Measurements from ENCODE around the gene PPM1B.
"Not testable (repeated sequence)": the region's sequence is repeated elsewhere in the genome, so short reads cannot be mapped to it uniquely, and the experiment has no call there.

The PPM1B gene

DNA sequence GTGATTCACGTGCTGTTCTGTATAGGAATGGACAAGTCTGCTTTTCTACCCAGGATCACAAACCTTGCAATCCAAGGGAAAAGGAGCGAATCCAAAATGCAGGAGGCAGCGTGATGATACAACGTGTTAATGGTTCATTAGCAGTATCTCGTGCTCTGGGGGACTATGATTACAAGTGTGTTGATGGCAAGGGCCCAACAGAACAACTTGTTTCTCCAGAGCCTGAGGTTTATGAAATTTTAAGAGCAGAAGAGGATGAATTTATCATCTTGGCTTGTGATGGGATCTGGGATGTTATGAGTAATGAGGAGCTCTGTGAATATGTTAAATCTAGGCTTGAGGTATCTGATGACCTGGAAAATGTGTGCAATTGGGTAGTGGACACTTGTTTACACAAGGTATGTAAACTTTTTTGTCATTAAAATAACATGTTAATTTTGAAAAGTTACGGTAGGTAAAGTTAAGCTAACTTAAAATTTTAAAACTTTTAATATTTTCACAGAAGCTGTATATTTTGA is 33.0 kb downstream of the PPM1B start:
- DNase-seq (ENCODE audit: low spot score), result no peak

DNA sequence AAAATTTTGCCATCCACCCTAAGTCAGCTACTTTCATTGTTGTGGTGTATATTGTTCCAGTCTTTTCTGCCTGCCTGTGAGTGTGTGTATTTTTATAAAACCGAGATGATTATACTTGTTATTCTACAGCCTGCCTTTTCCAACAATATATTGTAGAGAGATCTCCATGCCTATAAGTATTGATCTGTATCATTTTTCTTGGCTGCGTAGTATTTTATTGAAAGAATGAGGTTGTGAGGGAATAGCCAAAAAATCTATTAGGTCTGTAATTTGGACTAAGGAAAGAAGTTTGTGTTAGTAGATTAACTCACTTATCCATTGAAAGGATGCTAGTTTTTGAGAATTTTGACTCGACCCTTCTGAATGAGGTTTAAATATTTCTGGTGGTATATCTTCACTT is 34.9 kb downstream of the PPM1B start:
- no peak for DNase-seq (ENCODE audit: low spot score)

DNA sequence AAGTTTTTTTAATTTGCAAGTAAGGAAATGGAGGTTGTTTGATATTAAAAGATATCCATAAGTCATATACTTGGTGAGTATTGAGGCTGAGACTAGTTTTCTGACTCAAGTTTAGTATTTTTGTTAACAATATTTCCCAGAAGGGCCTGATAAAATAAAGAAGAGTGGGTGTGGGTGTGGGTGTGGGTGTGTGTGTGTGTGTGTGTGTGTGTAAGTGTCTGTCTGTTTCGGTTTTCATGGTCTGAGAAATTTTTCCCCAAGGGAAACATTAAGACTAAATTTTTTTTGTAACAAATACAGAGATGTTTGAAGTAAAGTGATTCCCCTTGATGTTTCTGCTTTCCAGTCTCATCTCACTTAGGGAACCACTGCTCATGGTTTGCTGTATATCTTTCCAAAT is 36.5 kb downstream of the PPM1B start:
- DNase-seq (ENCODE audit: low spot score), result no peak

DNA sequence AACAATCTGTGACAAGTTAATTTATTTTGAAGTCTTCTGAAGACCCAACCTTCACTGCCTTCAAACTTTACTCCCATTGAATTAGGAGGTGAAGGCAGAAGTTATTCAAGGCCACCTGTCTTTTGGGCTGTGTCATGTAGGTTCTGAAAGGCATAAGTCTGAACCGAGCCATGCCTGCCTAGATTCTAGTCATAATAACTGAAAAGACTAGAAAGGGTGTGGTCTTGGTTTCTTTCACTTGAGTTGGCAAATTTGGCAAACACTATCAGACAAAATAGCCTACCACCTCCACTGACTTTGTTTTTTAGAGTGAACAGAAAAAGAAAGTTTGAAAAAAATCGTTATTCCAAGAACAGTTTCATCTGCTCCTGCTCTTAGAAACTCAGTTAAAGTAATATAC is 38.4 kb downstream of the PPM1B start:
- no peak for DNase-seq (ENCODE audit: low spot score)

DNA sequence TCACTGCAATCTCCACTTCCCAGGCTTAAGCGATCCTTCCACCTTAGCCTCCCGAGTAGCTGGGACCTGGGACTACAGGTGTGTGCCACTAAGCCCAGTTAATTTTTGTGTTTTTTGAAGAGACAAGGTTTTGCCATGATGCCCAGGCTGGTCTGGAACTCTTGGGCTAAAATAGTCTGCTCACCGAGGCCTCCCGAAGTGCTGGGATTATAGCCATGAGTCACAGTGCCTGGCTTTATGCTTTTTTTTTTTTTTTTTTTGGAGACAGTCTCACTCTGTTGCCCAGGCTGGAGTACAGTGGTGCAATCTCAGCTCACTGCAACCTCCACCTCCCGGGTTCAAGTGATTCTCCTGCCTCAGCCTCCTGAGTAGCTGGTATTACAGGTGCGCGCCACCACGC is 39.0 kb downstream of the PPM1B start:
- not testable (repeated sequence) for DNase-seq (ENCODE audit: low spot score)

DNA sequence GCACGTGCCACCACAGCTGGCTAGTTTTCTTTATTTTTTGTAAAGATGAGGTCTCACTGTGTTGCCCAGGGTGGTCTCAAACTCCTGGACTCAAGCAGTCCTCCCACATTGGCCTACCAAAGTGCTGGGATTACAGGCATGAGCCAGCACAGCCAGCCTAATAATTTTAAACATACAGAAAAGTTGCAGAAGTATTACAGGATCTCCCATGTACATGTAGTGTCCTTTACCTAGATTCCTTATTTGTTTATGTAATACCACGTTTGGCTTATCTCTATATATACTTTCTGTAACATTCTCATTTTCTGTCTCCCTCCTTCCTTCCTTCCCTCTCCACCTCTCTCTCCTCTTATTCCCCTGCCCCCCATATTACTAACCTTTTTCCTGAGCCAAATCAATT is 41.7 kb downstream of the PPM1B start:
- DNase-seq (ENCODE audit: low spot score), result no peak

DNA sequence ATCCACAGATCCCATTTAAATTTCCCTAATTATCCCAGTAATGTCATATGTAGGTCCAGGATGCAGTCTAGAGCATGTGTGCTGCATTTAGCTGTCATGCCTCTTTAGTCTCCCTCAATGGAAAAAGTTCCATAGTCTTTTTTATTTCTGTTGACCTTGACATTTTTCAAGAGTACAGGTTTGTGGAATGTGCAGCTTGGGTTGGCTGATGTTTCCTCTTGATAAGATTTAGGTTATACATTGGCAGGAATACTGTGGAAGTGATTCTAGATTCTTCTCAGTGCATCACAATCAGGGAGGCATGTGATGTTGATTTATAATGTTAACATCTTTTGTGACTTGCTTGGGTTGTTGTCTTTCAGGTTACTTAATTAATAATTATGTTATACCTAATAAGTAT is 42.5 kb downstream of the PPM1B start:
- DNase-seq (ENCODE audit: low spot score), result no peak

DNA sequence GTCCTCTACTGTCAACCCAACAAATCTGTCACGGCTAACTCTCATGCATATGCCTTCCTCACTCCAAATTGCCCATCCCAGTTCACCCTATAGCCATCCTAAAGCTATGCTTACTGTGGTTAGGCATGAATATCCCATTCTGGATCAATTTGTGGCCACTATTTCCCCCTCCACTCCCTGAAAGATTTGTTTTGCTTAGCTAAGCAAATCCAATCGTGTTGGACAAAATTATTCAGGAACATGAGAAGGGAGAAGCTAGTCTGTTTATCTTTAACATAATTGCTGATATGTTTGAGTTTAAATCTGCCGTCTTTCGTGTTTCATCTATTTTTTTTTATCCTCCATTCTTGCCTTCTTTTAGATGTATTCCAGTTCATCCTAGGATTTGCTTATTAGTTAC is 43.6 kb downstream of the PPM1B start:
- DNase-seq (ENCODE audit: low spot score), result no peak

DNA sequence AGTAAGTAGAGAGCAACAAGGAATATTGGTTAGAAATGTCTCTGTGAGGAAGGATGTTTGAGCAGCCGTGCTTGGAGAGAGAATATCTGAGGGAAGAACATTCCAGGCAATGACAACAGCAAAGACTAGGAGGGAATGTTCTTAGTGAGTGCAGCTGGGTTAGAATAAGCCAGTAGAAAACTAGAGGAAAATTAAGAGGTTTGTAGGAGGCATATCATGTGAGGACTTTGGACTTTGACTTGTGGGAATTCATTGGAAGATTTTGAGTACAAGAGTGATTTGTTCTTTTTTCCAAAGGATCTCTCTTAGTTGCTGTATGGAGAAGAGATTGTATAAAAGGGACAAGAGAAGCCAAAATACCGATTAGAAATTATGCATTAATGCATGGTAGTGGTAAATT is 47.2 kb downstream of the PPM1B start:
- no peak for DNase-seq (ENCODE audit: low spot score)

DNA sequence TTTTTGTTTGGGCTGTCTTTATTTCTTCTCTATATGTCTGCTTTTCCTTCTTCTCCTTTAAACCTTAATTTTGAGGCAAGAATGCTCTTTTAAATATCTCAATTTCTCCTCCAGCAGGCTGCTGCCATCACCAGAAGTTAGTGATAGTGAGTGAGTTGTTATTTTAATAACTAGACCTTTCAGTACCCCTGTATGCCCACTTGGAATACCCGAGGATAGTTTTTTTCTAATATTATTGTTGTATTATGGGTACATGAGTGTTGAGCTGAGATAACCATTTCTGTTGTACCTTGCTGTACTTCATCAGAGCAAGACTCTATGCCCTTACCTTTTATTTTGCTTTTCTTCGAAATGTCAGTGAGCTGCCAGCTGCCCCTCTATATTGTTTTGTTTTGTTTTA is 50.1 kb downstream of the PPM1B start:
- DNase-seq (ENCODE audit: low spot score), result no peak

DNA sequence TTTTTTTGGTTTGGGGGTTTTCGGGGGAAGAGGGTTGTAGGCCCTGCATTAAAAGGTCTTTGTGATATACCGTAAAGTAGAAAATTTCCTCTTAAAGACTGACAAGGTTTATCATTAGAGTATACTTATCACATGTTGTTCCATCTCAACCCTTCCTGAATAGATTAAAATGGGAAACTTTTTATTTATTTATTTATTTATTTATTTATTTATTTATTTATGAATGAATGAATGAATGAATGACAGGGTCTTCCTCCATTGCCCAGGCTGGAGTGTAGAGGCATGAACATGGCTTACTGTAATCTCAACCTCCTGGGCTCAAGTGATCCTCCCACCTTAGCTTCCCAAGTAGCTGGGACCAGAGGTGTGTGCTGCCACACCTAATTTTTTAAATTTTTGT is 58.1 kb downstream of the PPM1B start:
- DNase-seq (ENCODE audit: low spot score), result no peak

DNA sequence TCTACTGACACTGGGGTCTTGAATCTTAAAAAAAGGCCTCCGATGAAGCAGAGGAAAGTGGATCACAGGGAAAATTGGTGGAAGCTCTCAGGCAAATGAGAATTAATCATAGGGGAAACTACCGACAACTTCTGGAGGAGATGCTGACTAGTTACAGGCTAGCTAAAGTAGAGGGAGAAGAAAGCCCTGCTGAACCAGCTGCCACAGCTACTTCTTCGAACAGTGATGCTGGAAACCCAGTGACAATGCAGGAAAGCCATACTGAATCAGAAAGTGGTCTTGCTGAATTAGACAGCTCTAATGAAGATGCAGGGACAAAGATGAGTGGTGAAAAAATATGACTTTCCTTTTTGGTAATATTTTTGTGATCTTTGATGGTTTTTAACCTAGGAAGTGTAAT is 61.7 kb downstream of the PPM1B start:
- no peak for DNase-seq (ENCODE audit: low spot score)

DNA sequence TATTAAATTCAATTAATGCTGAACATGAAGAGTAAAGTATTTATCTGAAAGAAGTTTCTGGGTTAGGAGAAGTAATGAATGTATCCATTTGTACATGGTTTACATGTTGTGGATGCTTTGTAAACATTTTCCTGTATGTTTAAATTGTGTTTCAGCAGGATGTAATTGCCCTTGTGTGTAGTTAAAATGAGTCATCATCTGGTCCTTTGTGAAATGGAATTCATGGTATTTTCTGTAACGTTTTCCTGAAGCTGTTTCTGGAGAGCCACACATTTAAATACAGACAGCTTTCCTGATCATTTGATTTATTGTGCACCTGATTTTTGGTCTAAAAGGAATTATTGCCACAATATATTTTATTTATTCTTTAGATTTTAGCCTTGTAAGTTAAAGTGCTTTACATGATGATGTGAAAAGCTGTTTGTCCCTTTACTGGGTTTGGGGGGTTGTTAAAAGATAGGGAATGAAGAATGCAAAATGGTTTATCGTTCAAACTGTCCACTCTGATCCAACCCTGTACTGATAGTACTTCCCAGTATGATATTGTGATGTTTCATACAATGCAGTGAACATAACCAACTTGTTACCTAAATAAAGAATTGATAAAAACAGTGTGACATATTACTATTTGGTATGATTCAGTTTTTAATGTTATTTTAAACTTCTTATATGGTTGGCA is 64.9 kb downstream of the PPM1B start:
- peak; percentile 71 for DNase-seq (ENCODE audit: low spot score)

DNA sequence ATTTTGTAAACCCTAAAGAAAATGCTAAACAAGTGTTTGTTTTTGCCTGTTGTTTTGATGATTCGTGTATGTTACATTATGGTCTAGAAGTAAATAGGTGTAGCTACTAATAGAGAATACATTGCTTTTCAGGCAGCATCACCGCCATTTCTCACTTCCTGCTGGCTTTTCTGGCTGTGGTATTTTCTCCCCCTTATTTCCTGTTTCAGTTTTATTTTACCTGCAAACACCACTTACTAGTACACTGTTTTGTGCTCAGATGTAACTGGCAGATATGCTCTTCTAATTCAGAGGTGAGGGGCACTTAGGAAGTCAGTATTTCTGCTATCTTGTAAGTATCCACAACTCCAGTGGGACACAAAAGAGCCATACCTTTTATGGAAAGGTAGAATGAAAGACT is 68.5 kb downstream of the PPM1B start:
- DNase-seq (ENCODE audit: low spot score), result no peak

DNA sequence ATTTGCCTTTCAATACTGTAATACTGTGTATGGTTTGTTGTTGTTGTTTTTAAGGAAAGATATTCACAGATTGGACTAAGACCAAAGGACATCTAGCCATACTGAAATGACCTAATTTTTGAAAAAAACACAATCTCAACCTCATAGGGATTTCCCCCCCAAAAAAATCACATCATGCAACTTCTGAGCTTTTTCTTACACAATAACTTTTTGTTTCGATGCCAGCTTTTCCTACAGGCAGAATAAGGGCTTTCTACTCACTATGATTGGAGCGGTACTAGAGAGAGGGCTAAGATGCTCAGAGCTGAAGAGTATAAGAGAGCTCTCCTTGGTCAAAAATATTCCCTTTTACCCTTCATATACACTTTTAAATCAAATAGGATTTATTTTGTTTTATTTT is 74.2 kb downstream of the PPM1B start:
- DNase-seq (ENCODE audit: low spot score), result no peak

DNA sequence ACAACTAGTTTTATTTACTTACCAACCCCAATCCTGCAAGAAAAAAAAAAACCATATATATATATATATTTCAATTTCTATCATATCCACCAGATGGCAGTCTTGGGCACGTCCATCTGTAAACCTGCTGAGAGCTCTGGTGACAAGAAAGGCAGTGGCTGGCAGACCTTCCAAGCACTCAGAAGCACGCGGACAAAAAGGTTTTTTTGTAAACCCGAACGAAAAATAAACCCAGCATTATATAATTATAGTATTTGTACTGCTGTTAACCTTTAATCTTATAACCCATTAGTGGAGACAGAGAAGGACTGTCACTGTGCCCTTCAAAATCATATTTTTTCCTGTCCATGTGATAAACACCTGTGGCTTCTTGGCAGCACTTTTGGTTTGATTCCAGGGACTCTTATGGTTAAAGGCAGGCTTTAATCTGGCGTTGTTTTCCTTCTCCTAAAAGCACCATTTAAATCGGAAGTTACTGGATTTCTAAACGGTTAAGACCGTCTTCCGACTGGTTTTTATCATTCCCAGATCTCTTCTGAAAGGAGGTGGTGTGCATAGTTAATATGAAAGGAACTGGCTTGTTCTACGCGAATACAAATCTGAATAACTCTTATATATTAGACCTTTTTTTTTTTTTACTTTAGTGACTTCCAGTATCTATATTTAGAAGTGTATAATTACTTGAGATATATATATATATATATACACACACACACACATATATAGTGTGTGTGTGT is 75.6 kb downstream of the PPM1B start:
- DNase-seq (ENCODE audit: low spot score), result peak; percentile 65

DNA sequence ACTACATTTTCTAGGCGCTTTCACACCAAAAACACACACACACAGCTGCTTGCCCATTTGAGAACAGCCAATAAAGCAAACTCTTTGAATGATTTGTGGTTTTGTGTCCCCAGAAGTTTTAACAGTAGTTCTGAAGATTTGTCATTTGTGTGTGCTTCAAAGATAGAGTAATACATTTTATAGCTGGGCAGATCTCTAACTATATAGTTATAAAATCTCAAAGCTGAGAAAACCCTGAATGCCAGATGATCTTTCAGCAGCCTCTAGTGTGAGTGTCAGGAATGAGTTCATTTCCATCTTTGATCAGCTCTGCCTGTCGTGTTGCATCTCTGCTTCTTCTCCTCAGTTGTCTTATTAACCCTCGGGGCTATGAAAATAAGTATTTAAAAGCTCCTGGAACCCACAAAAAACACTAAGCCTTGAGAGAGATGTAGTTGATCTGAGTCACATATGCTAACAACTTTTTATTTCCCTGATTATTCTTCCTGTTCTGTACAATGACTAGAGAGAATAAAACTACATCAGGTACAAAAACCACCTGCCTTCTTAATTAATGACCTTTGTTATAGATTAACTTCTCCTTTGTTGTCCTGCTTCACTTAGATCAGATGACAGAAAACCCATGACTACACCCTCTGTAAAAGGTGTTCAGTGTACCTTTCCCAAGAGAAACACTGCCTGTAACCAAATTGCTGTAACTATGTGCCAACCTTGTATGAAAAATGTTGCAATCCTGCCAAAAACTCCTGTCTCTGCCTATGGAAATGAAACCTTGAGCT is 76.6 kb downstream of the PPM1B start:
- no peak for DNase-seq (ENCODE audit: low spot score)

DNA sequence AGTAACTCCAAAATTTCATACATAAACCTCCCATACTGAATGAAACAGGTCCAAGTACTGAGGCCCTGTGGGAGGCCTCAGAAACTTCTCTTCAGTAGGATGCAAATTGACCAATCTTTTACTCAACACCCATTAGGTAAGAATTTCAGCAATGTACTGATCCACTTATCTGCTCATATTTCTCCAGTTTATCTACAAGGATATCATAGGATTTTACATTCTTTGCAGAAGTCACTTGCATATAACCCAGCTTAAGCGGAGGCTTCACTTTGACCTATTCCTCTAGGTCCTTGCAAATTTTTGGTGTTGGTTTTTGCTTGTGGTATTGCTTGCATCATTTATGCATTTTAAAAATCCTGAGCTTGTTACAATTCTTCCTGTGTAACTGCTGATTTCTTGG is 77.8 kb downstream of the PPM1B start:
- no peak for DNase-seq (ENCODE audit: low spot score)

DNA sequence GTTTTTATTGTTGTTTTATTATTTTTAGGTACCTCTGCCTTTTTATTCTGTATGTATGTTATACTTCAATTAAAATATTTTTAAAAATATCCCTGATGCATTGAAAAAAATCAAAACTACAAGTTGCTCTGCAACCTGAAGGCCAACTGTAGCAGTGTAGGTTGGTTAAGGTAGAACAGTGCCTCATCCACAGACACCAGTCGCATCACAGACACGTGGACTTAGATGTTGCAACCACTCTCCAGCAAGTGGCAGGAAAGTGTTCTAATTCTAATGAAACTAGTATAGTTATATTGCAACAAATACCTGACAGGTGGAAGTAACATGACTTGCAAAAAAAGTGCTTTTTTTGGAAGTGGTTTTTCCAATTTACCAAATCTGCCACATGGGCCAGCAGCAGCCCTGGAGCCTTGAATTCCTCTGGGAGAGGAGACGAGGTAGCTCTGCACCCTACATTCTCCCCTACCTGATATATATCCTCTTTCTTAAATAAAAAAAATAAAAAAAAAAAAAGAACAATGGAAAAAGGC is 78.2 kb downstream of the PPM1B start:
- no peak for DNase-seq (ENCODE audit: low spot score)

DNA sequence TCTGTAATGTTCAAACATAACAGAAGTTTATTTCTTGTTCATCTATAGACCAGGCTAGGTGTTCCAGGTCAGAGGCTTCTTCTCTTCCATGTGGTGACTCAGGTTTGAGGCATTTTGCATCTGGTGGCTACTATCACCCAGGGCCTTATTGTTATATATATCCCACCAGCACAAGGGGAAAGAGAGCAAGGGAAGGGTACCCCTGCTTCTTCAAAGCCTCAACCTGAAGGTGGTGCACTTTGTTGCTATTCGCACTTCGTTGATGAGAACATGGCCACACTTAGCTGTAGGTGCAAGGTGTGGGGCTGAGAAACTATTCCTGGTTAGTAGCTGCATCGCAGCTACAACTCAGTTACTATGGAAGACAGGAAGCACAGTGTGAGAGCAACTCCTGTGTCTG is 79.2 kb downstream of the PPM1B start:
- no peak for DNase-seq (ENCODE audit: low spot score)

DNA sequence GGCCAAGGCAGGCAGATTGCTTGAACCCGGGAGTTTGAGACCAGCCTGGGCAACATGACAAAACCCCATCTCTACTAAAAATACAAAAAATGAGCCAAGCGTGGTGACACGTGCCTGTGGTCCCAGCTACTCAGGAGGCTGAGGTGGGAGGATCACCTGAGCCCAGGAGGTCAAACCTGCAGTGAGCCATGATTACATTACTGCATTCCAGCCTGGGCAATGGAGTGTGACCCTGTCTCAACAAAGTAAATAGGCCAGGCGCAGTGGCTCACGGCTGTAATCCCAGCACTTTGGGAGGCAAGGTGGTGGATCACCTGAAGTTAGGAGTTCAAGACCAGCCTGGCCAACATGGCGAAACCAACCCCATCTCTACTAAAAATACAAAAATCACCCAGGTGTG is 80.6 kb downstream of the PPM1B start:
- not testable (repeated sequence) for DNase-seq (ENCODE audit: low spot score)

DNA sequence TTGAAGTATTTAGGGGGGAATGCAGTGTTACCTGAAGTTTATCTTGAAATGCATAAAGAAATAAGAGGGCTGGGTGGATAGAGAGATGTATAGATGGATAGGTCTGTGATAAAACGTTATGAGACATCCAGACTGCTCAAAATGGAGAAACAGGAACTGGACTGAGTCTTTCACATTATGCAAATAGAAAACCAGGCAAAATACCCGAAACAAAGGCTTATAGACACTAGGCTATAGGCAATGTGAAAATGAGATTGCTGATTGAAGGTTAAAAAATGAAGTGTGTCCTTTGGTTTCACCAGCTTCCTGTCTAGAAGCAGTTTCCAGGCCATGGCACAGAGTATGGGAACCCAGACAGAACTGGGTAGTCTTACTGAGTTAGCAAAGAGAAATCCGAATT is 81.7 kb downstream of the PPM1B start:
- no peak for DNase-seq (ENCODE audit: low spot score)

DNA sequence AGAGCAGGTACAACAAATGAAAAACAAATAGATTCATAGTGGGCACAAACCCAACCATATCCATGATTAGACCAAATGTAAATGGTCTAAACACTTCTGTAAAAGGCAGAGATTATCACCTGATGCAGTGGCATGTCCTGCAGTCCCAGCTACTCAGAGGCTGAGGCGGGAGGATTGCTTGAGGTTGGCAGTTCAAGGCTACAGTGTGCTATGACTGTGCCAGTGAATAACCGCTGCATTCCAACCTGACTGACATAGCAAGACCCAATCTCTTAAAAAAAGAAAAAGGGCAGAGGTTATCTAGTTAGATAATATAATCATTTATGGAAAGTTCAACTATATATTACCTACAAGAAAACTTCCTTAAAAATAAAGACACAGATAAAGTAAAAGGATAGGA is 85.3 kb downstream of the PPM1B start:
- no peak for DNase-seq (ENCODE audit: low spot score)
